ENCODE measurements around the gene GOLGA6L9.
"Not testable (repeated sequence)": the region's sequence is repeated elsewhere in the genome, so short reads cannot be mapped to it uniquely, and the experiment has no call there.

The GOLGA6L9 gene

GRCh38 chr15:82411595-82411994, 18.0 kb upstream of the GOLGA6L9 start:
- H3K4me3 ChIP-seq (ENCODE audit: control insufficient read depth in 1 of 7, extremely low read depth in 1 of 7, insufficient read depth in 4 of 7, low read depth in 2 of 7, low read length in 6 of 7); H3K36me3 ChIP-seq (ENCODE audit: control insufficient read depth in 4 of 4, insufficient read depth in 4 of 4, low read length in 3 of 4); H3K27me3 ChIP-seq (replicated peaks in 2 of 5; ENCODE audit: control insufficient read depth in 4 of 5, insufficient read depth in 5 of 5, low read length in 4 of 5); H3K9me3 ChIP-seq (ENCODE audit: control extremely low read depth in 1 of 5, control insufficient read depth in 4 of 5, insufficient read depth in 2 of 5, low read depth in 1 of 5, low read length in 4 of 5); H3K4me1 ChIP-seq (ENCODE audit: control extremely low read depth in 1 of 4, control insufficient read depth in 4 of 4, insufficient read depth in 4 of 4, low read length in 3 of 4); POLR2A ChIA-PET; H3K27ac ChIP-seq (ENCODE audit: insufficient read depth in 1 of 2, low read depth in 1 of 2, low read length in 2 of 2, poor library complexity in 1 of 2, severe bottlenecking in 2 of 2): not testable (repeated sequence)
- WGBS (ENCODE audit: insufficient coverage), result no CpG with 5 or more reads among the region's 1 CpG
- peak in 2 of 3 donors; percentile 5 to 42 for DNase-seq
- CTCF ChIA-PET, result interaction anchor here (1.2 kb wide), 1 partner anchor 19 kb away, joined by 3 read pairs; no protein-coding TSS in a partner anchor

- DNase-seq; CTCF ChIA-PET; H3K36me3 ChIP-seq (ENCODE audit: control insufficient read depth in 4 of 4, insufficient read depth in 4 of 4, low read length in 3 of 4); H3K27ac ChIP-seq (ENCODE audit: insufficient read depth in 1 of 2, low read depth in 1 of 2, low read length in 2 of 2, poor library complexity in 1 of 2, severe bottlenecking in 2 of 2); POLR2A ChIA-PET; H3K9me3 ChIP-seq (ENCODE audit: control extremely low read depth in 1 of 5, control insufficient read depth in 4 of 5, insufficient read depth in 2 of 5, low read depth in 1 of 5, low read length in 4 of 5); H3K4me3 ChIP-seq (ENCODE audit: control insufficient read depth in 1 of 7, extremely low read depth in 1 of 7, insufficient read depth in 4 of 7, low read depth in 2 of 7, low read length in 6 of 7); H3K4me1 ChIP-seq (ENCODE audit: control extremely low read depth in 1 of 4, control insufficient read depth in 4 of 4, insufficient read depth in 4 of 4, low read length in 3 of 4); H3K27me3 ChIP-seq (replicated peaks in 2 of 5; ENCODE audit: control insufficient read depth in 4 of 5, insufficient read depth in 5 of 5, low read length in 4 of 5): not testable (repeated sequence)
- 97% methylated on average over 5 of the region's 6 CpGs for WGBS (ENCODE audit: insufficient coverage)
These were observed 15.0 kb upstream of the GOLGA6L9 start for GRCh38 chr15:82414525-82415191.

GRCh38 chr15:82420516-82420915, 9.1 kb upstream of the GOLGA6L9 start:
- no CpG with 5 or more reads among the region's 2 CpGs for WGBS (ENCODE audit: insufficient coverage)

GRCh38 chr15:82420966-82421365, 8.7 kb upstream of the GOLGA6L9 start:
- H3K27me3 ChIP-seq (replicated peaks in 2 of 5; ENCODE audit: control insufficient read depth in 4 of 5, insufficient read depth in 5 of 5, low read length in 4 of 5); H3K4me3 ChIP-seq (ENCODE audit: control insufficient read depth in 1 of 7, extremely low read depth in 1 of 7, insufficient read depth in 4 of 7, low read depth in 2 of 7, low read length in 6 of 7); H3K27ac ChIP-seq (ENCODE audit: insufficient read depth in 1 of 2, low read depth in 1 of 2, low read length in 2 of 2, poor library complexity in 1 of 2, severe bottlenecking in 2 of 2); H3K36me3 ChIP-seq (ENCODE audit: control insufficient read depth in 4 of 4, insufficient read depth in 4 of 4, low read length in 3 of 4); DNase-seq; H3K9me3 ChIP-seq (ENCODE audit: control extremely low read depth in 1 of 5, control insufficient read depth in 4 of 5, insufficient read depth in 2 of 5, low read depth in 1 of 5, low read length in 4 of 5); CTCF ChIA-PET; H3K4me1 ChIP-seq (ENCODE audit: control extremely low read depth in 1 of 4, control insufficient read depth in 4 of 4, insufficient read depth in 4 of 4, low read length in 3 of 4); POLR2A ChIA-PET: not testable (repeated sequence)
- WGBS (ENCODE audit: insufficient coverage), result no CpG with 5 or more reads among the region's 1 CpG

More at GRCh38 chr15:82420516-82420915, 9.1 kb upstream of the GOLGA6L9 start:
- CTCF ChIA-PET; H3K4me3 ChIP-seq (ENCODE audit: control insufficient read depth in 1 of 7, extremely low read depth in 1 of 7, insufficient read depth in 4 of 7, low read depth in 2 of 7, low read length in 6 of 7); H3K9me3 ChIP-seq (ENCODE audit: control extremely low read depth in 1 of 5, control insufficient read depth in 4 of 5, insufficient read depth in 2 of 5, low read depth in 1 of 5, low read length in 4 of 5); H3K27ac ChIP-seq (ENCODE audit: insufficient read depth in 1 of 2, low read depth in 1 of 2, low read length in 2 of 2, poor library complexity in 1 of 2, severe bottlenecking in 2 of 2); H3K4me1 ChIP-seq (ENCODE audit: control extremely low read depth in 1 of 4, control insufficient read depth in 4 of 4, insufficient read depth in 4 of 4, low read length in 3 of 4); DNase-seq; POLR2A ChIA-PET; H3K27me3 ChIP-seq (replicated peaks in 2 of 5; ENCODE audit: control insufficient read depth in 4 of 5, insufficient read depth in 5 of 5, low read length in 4 of 5); H3K36me3 ChIP-seq (ENCODE audit: control insufficient read depth in 4 of 4, insufficient read depth in 4 of 4, low read length in 3 of 4): not testable (repeated sequence)

- DNase-seq; H3K36me3 ChIP-seq (ENCODE audit: control insufficient read depth in 4 of 4, insufficient read depth in 4 of 4, low read length in 3 of 4); H3K27ac ChIP-seq (ENCODE audit: insufficient read depth in 1 of 2, low read depth in 1 of 2, low read length in 2 of 2, poor library complexity in 1 of 2, severe bottlenecking in 2 of 2); POLR2A ChIA-PET; H3K9me3 ChIP-seq (ENCODE audit: control extremely low read depth in 1 of 5, control insufficient read depth in 4 of 5, insufficient read depth in 2 of 5, low read depth in 1 of 5, low read length in 4 of 5); CTCF ChIA-PET; H3K4me1 ChIP-seq (ENCODE audit: control extremely low read depth in 1 of 4, control insufficient read depth in 4 of 4, insufficient read depth in 4 of 4, low read length in 3 of 4); H3K27me3 ChIP-seq (replicated peaks in 2 of 5; ENCODE audit: control insufficient read depth in 4 of 5, insufficient read depth in 5 of 5, low read length in 4 of 5); H3K4me3 ChIP-seq (ENCODE audit: control insufficient read depth in 1 of 7, extremely low read depth in 1 of 7, insufficient read depth in 4 of 7, low read depth in 2 of 7, low read length in 6 of 7): not testable (repeated sequence)
- no CpG with 5 or more reads among the region's 1 CpG for WGBS (ENCODE audit: insufficient coverage)
These were observed 2.5 kb upstream of the GOLGA6L9 start for GRCh38 chr15:82427117-82427516.

GRCh38 chr15:82445420-82445819, 15.8 kb downstream of the GOLGA6L9 start:
- 0% methylated on average over 2 of the region's 32 CpGs for WGBS (ENCODE audit: insufficient coverage)
- H3K36me3 ChIP-seq (ENCODE audit: control insufficient read depth in 4 of 4, insufficient read depth in 4 of 4, low read length in 3 of 4); H3K27me3 ChIP-seq (replicated peaks in 2 of 5; ENCODE audit: control insufficient read depth in 4 of 5, insufficient read depth in 5 of 5, low read length in 4 of 5); DNase-seq; H3K9me3 ChIP-seq (ENCODE audit: control extremely low read depth in 1 of 5, control insufficient read depth in 4 of 5, insufficient read depth in 2 of 5, low read depth in 1 of 5, low read length in 4 of 5); CTCF ChIA-PET; H3K4me1 ChIP-seq (ENCODE audit: control extremely low read depth in 1 of 4, control insufficient read depth in 4 of 4, insufficient read depth in 4 of 4, low read length in 3 of 4); H3K27ac ChIP-seq (ENCODE audit: insufficient read depth in 1 of 2, low read depth in 1 of 2, low read length in 2 of 2, poor library complexity in 1 of 2, severe bottlenecking in 2 of 2); POLR2A ChIA-PET: not testable (repeated sequence)
- peak overlapping the region in 4 of 7 experiments; percentile 25 to 54 (median 51) for H3K4me3 ChIP-seq (ENCODE audit: control insufficient read depth in 1 of 7, extremely low read depth in 1 of 7, insufficient read depth in 4 of 7, low read depth in 2 of 7, low read length in 6 of 7)

- H3K4me1 ChIP-seq (ENCODE audit: control extremely low read depth in 1 of 4, control insufficient read depth in 4 of 4, insufficient read depth in 4 of 4, low read length in 3 of 4); H3K36me3 ChIP-seq (ENCODE audit: control insufficient read depth in 4 of 4, insufficient read depth in 4 of 4, low read length in 3 of 4); DNase-seq; H3K9me3 ChIP-seq (ENCODE audit: control extremely low read depth in 1 of 5, control insufficient read depth in 4 of 5, insufficient read depth in 2 of 5, low read depth in 1 of 5, low read length in 4 of 5); H3K4me3 ChIP-seq (ENCODE audit: control insufficient read depth in 1 of 7, extremely low read depth in 1 of 7, insufficient read depth in 4 of 7, low read depth in 2 of 7, low read length in 6 of 7); CTCF ChIA-PET; POLR2A ChIA-PET; H3K27me3 ChIP-seq (replicated peaks in 2 of 5; ENCODE audit: control insufficient read depth in 4 of 5, insufficient read depth in 5 of 5, low read length in 4 of 5); H3K27ac ChIP-seq (ENCODE audit: insufficient read depth in 1 of 2, low read depth in 1 of 2, low read length in 2 of 2, poor library complexity in 1 of 2, severe bottlenecking in 2 of 2): not testable (repeated sequence)
- WGBS (ENCODE audit: insufficient coverage), result no CpG with 5 or more reads among the region's 4 CpGs
These were observed 27.7 kb downstream of the GOLGA6L9 start for GRCh38 chr15:82457336-82457735.

Data from common myeloid progenitor, CD34-positive (primary cell).